Measurements from ENCODE around the gene HELT.
"Not testable (repeated sequence)": the region's sequence is repeated elsewhere in the genome, so short reads cannot be mapped to it uniquely, and the experiment has no call there.

Gene HELT

DNA sequence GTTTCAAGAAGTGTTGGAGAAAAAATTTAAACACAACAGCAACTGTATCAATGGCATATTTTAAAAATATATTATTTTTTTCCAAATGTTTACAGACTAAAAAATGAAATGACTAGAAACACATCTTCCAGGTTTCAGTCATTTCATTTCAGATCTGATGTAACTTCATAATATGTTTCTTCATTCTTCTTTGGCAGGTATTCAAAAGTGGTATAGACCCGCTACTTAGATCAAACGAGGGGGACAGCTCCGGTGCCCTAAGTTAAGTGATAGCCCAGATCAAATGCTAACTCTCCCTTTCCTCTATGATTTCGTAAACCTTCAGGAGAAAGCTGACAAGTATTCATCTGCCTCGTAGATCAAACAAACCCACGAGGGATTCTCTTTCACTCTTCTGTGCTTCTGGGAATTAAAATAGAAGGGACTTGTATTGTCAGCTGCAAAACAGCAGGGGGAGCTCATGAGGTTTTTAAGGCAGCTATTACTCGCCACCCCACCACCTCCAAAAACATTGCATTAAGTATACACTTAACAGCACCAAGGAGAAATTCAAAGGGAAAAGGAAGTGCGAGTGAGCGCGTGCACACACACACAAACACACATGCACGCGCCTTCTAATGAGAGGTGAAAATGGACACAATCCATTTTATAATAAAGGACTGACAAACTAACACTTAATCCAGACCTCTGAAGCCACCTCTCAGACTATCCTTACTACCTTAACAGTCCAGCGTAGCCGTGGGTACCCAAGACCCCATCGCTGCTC lies 21.4 kb downstream of the HELT start:
- peak; percentile 38 for DNase-seq

GRCh38 chr4:185040523-185040922 lies 22.2 kb downstream of the HELT start:
- no peak for DNase-seq

DNA sequence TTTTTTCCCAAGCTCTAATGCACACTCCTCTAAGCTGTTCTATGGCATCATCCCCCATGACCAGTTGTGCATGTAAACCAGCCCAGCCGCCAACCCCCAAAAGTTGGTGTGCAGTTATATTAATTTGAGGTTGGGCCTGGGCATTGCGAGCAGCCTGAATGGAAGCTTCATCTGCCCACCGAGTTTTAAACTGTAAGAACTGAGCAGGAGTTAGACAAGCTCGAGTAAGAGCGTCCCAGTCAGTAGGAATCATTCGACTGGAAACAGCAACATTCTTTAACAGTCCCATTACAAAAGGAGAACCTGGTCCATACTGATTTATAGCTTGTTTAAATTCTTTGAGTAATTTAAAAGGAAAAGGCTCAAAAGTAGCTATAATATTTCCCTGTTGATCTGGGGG lies 32.0 kb downstream of the HELT start:
- DNase-seq, result not testable (repeated sequence)

DNA sequence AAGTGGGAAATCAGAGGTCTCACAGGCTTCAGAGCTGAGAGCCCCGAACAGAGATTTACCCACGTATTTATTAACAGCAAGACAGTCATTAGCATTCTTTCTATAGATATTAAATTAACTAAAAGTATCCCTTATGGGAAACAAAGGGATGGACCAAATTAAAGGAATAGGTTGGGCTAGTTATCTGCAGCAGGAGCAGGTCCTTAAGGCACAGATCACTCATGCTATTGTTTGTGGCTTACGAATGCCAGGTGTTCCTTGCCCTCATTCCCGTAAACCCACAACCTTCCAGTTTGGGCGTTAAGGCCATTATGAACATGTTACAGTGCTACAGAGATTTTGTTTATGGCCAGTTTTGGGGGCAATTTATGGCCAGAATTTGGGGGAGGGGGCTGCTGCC lies 33.0 kb downstream of the HELT start:
- not testable (repeated sequence) for DNase-seq

DNA sequence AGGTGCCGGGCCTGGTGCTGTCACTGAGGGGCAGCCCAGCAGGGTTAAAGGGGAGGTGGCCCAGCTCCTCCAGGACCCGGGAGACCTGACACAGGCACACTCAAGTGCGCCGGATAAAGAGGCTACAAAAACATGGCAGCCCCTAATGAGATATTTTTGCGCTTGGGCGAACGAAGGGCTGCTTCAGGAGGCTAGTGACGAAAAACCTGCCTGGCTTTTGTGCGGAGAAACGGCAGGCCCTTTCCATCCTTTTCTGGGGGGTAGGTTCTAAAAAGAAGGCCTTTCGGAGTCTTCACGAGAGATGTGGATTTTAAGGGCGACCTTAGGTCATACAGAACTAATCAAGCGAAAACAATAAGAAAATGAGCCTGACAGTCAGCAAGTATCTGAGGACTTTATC lies 35.5 kb downstream of the HELT start:
- no peak for DNase-seq

GRCh38 chr4:185054272-185054671 lies 36.0 kb downstream of the HELT start:
- no peak for DNase-seq

GRCh38 chr4:185054886-185055285 lies 36.6 kb downstream of the HELT start:
- no peak for DNase-seq

DNA sequence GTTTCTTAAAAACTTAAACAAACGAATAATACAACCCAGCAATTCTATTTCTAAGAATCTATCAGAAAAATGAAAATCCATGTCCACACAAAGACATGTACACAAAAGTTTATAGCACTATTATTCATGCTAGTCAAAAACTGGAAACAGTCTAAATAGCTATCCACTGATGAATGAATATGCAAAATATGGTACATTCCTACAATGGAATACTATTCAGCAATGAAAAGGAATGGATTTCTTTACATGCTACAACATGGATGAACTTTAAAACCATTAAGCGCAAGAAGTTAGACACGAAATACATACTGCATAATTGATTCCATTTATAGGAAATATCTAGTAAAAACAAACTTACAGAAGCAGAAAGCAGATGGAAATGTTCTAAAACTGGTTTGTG lies 43.3 kb downstream of the HELT start:
- DNase-seq, result no peak

- no peak for DNase-seq
Observed at GRCh38 chr4:185062606-185063005, 44.3 kb downstream of the HELT start.

GRCh38 chr4:185066179-185066578 lies 47.9 kb downstream of the HELT start:
- DNase-seq, result no peak

DNA sequence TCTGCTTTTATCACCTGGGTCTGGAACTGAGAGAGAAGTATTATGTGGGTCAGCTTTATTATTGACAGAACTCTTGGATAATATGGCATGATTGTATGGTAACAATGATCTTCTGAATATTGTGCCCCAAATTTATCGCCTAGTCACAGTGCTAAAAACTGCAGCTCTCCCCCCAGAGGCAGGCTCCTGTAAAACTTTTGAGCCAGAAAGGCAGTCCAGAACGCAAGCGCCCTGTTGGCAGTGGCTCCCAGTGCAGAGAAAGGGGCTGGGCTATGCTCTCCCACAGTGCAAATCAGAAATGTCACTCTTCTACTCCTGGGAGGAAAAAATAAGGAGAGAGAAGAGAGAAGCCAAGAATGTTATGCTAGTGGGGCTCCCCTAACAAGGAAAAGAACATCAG lies 50.5 kb downstream of the HELT start:
- DNase-seq, result no peak

Data from activated T-cell treated with anti-CD3 and anti-CD28 coated beads for 4 hours (primary cell).